ENCODE data around the gene CHRD.
A peak's percentile ranks its signal among the peaks of the same experiment; 100 is the strongest.

Gene CHRD

GRCh38 chr3:184358124-184358767 lies 21.6 kb upstream of the CHRD start:
- TF ChIP-seq CTCF (IDR thresholded peaks at IDR 0.05; ENCODE audit: borderline replicate concordance, control extremely low read depth, extremely low read depth, insufficient read depth, missing control alignments), result no peak
- in situ Hi-C loops (cut with MboI; ENCODE audit: low sequenced_read_pairs, unreplicated experiment), result no loop called here
- DNase-seq (ENCODE audit: low spot score), result no peak

- DNase-seq (ENCODE audit: low spot score), result no peak
- in situ Hi-C loops (cut with MboI; ENCODE audit: low sequenced_read_pairs, unreplicated experiment), result no loop called here
- TF ChIP-seq CTCF (IDR thresholded peaks at IDR 0.05; ENCODE audit: borderline replicate concordance, control extremely low read depth, extremely low read depth, insufficient read depth, missing control alignments), result no peak
Measured at GRCh38 chr3:184358921-184359350, 20.9 kb upstream of the CHRD start.

GRCh38 chr3:184359610-184360009 lies 20.2 kb upstream of the CHRD start:
- TF ChIP-seq CTCF (IDR thresholded peaks at IDR 0.05; ENCODE audit: borderline replicate concordance, control extremely low read depth, extremely low read depth, insufficient read depth, missing control alignments), result no peak
- in situ Hi-C loops (cut with MboI; ENCODE audit: low sequenced_read_pairs, unreplicated experiment), result no loop called here
- no peak for DNase-seq (ENCODE audit: low spot score)

GRCh38 chr3:184360070-184360928 lies 19.6 kb upstream of the CHRD start:
- no peak for TF ChIP-seq CTCF (IDR thresholded peaks at IDR 0.05; ENCODE audit: borderline replicate concordance, control extremely low read depth, extremely low read depth, insufficient read depth, missing control alignments)
- no peak for DNase-seq (ENCODE audit: low spot score)
- in situ Hi-C loops (cut with MboI; ENCODE audit: low sequenced_read_pairs, unreplicated experiment), result no loop called here

GRCh38 chr3:184360929-184361531 lies 18.8 kb upstream of the CHRD start:
- in situ Hi-C loops (cut with MboI; ENCODE audit: low sequenced_read_pairs, unreplicated experiment), result no loop called here
- TF ChIP-seq CTCF (IDR thresholded peaks at IDR 0.05; ENCODE audit: borderline replicate concordance, control extremely low read depth, extremely low read depth, insufficient read depth, missing control alignments), result no peak

GRCh38 chr3:184361532-184361931 lies 18.3 kb upstream of the CHRD start, which contains the start of the genes CLCN2 and POLR2H:
Gene CLCN2 (minus strand): TSS chr3:184361605. CDS start chr3:184361479, 126 bp downstream.
Gene POLR2H (plus strand): TSS chr3:184361710. CDS start chr3:184363493, 1,783 bp downstream.
- in situ Hi-C loops (cut with MboI; ENCODE audit: low sequenced_read_pairs, unreplicated experiment), result no loop called here
- DNase-seq (ENCODE audit: low spot score), result peak; percentile 82
- no peak for TF ChIP-seq CTCF (IDR thresholded peaks at IDR 0.05; ENCODE audit: borderline replicate concordance, control extremely low read depth, extremely low read depth, insufficient read depth, missing control alignments)

More at GRCh38 chr3:184360929-184361531, 18.8 kb upstream of the CHRD start:
- DNase-seq (ENCODE audit: low spot score), result no peak
